HFF-Myc (cell line): ENCODE data around the gene PLEKHG4B.

ENCODE experiments used
- DNase-seq: peaks from one replicate; pipeline ENCODE4 v3.0.0-alpha.2; 2011; ENCODE audit warnings: low read depth; ENCODE audit errors: extremely low read depth
- H3K4me3 ChIP-seq: replicated peaks from 2 replicates; pipeline ENCODE4 v1.5.1; 2011; ENCODE audit warnings: low read depth, mild to moderate bottlenecking, control low read depth, low read length
- TF ChIP-seq, protein P1 (sequence below): IDR thresholded peaks from 2 replicates; pipeline ENCODE4 v1.5.1; 2012; ENCODE audit warnings: mild to moderate bottlenecking, low read depth, low read length, control low read depth; ENCODE audit errors: missing control alignments

PLEKHG4B gene

DNA sequence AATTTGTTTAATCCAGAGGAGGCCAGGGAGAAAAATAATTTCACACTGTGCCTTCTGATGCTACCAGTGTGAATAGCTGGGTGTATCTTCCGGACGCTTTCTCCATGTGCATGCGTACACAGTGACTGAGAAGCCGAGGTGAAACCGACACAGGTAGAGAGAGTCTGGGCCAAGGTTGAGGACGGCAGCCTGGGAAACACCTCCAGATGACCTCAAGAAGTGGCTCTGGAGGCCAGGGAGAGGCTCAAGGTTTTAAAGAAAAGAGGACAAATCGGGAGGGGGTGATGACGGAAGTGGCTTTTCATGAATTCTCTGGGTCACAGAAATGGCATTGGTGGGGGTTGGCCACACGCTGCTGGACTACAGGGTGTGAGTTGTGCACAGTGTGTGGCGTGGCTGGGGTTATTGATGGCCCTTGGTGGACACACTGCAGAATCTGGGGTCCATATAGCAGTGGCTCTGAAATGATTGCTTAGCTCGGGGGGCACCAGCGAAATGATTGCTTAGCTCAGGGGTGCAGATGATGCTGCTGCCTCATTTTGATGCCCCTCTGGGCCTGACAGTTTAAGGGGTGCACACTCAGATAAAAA, 65.3 kb downstream of the PLEKHG4B start:
- no peak for DNase-seq
- TF ChIP-seq, protein P1, sequence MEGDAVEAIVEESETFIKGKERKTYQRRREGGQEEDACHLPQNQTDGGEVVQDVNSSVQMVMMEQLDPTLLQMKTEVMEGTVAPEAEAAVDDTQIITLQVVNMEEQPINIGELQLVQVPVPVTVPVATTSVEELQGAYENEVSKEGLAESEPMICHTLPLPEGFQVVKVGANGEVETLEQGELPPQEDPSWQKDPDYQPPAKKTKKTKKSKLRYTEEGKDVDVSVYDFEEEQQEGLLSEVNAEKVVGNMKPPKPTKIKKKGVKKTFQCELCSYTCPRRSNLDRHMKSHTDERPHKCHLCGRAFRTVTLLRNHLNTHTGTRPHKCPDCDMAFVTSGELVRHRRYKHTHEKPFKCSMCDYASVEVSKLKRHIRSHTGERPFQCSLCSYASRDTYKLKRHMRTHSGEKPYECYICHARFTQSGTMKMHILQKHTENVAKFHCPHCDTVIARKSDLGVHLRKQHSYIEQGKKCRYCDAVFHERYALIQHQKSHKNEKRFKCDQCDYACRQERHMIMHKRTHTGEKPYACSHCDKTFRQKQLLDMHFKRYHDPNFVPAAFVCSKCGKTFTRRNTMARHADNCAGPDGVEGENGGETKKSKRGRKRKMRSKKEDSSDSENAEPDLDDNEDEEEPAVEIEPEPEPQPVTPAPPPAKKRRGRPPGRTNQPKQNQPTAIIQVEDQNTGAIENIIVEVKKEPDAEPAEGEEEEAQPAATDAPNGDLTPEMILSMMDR = no peak
- no peak overlapping the region for H3K4me3 ChIP-seq

DNA sequence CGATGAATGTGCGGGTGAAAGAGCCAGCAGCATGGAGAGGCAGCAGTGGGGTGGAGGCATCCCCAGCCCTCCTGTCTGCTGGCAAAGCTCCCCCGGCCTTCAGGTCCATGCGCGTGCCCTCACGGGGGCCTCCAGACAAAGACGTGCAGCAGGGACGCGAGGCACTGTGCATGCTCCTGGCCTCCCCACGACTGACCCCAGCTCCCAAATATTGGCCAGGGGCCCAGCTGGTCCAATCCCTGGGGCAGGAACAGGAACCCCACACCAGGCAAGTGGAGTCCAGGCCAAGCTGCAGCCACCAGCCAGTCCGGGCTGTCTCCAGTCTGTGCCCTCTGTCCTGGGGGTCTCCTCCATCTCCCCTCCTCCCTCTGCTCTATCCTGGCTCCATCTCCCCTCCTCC, 65.8 kb downstream of the PLEKHG4B start:
- TF ChIP-seq, protein P1 = no peak
- no peak for DNase-seq
- H3K4me3 ChIP-seq = no peak overlapping the region

DNA sequence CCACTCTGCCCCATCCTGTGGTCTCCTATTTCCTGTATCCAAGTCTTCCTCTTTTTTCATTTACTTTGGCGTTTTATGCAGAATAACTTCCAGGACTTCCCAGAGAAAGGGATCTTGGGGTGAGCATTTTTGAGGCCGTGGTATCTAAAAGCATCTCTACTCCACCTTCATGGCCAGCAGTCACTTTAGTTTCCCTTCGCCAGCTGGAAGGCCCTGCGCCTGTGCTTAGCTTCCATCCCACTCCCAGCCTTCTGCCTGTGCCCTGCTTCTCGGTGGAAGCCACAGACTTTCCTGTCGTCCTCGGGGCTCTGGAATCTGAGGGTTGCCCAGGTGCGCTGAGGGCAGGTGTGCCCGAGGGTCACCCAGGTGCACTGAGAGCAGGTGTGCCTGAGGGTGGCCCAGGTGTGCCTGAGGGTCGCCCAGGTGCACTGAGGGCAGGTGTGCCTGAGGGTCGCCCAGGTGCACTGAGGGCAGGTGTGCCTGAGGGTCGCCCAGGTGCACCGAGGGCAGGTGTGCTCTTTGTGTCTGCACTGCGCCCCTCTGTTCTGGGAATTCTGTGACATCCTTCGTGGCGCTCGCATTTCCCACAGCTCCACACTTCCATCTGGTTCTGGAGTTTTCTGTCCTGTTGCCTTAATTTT, 67.0 kb downstream of the PLEKHG4B start:
- TF ChIP-seq, protein P1 = no peak
- H3K4me3 ChIP-seq = no peak overlapping the region
- DNase-seq = no peak

DNA sequence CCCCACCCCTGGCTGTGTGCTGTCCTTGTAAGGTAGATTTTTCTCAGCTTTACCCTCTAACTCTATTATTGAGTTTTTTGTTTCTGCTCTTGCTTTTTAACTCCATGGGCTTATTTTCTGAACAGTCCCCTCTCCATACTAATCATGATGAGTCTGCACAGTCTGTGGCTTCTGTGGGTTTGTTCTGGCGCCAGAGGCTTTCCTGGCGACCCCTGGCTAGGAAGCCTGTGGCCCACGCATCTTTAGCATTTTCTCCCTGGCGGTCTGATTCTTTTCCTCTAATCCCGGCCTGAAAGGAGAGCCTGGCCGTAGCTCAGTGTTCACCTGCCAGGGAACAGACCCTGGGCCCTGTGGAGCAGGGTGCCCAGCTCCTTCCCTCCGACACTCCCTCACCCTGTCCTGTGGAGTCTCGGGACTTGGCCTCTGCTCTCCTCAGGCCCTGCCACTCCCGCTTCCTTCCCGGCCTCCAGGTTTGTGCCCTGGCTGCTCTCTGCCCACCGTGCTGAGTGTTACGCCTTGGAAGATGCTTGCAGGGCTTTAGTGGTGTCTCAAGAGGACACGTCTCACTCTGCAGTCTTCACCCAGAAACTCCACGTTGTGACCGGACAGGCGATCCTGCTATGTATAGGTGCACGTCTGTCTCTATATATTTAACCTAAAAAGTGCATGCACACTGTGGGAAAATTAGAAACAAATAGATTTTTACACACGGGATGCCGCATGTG, 67.6 kb downstream of the PLEKHG4B start:
- no peak overlapping the region for H3K4me3 ChIP-seq
- TF ChIP-seq, protein P1 = no peak
- no peak for DNase-seq

DNA sequence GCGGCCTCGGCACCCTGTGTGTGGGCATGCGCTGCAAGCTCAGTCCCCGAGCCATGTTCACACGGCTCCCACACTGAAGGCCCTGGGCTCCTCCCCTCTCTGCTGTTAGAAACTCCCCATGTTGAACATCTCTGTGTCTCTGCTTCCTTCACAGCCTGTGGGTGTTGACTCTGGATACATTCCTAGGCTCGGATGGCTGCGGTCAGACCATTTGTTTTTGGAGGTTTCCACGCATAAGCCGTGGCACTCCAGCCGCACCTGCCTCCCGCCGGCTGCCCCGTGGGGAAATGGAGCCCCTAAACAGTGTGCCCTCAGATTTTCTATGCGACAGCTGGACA, 68.2 kb downstream of the PLEKHG4B start:
- TF ChIP-seq, protein P1 = no peak

DNA sequence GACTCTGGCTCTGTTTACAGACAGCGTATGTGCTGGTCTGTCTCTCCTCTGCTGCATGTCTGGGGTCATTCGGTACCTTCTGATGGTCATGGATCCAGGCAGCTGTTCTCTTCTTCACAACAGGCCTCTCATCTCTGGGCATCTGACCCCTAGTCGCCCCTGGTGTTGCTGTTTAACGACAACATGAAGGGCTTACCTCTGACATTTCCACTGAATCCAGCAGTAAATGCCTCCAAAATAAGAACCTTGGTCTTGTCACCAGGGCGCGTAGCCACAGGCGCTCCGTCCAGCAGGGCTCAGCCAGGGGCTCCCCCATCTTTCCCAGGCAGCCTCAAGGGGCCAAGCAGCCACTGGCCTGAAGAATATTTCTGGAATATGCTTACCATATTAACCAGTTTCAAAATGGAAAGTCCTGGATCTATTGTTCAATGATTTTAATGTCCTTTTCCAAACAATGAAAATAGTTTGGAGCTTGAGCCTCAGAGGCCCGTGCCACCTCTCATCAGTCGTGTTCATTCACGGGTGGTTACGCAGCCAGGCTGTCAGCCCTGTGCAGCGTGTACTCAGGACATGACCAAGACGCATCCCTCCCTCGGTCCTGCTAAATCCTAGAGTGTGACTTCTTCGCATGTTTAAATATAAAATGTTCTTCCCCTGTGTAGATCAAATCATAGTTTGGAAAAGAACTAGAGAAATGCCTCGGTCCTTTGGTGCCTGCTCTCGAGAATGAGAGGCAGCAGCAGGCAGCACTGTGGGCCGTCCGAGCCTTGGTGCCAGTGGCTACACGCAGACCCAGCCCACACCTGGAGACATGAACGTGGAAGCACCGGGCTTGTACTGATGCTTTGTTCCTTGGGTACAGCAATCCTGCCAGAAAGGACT, 69.2 kb downstream of the PLEKHG4B start:
- DNase-seq = no peak
- no peak overlapping the region for H3K4me3 ChIP-seq
- TF ChIP-seq, protein P1 = no peak

More for the DNA sequence above, 68.2 kb downstream of the PLEKHG4B start:
- no peak overlapping the region for H3K4me3 ChIP-seq
- DNase-seq = no peak
